Measurements from ENCODE around the gene ATP2A2. TPM values are rescaled to one million over a fixed set of nuclear protein-coding genes. Genes with fewer than 3 reads are reported as not detected.

Gene ATP2A2
- total RNA-seq, 6 experiments from 2014 or later = 95.6 to 155 (median 113) TPM

DNA sequence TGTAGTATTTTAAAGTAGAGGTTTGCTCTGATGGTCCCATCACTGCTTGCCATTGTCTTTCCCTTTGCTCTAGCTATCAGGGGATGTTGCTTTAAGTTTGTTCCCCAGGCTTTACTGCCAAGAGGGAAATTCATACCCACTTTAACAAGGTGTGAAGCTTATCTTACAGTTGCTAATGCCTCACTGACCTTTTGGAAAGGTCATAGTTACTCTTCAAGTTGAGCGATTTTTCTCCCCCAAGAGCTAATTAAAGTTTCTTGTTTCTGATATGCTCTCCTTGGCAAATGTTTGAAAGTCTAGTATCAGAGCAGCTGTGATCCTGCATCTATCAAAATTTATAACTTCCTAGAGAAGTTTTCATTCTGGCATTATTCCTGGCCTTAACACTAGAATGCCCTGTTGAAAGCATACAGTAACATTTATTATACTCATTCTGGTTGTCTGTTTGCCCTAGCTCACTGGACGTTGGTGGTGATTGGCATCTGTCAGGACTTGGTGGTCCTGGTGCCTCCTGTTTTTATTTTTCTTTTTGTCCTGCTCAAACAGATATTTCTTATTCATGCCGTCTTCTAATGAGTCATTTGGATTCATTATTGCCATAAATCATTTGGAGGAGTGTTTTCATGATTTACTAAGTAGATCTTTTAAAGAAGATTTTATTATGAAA is 8.1 kb downstream of the ATP2A2 start:
- TF ChIP-seq POLR2A (IDR thresholded peaks at IDR 0.05) = no peak
- TF ChIP-seq, protein P1, sequence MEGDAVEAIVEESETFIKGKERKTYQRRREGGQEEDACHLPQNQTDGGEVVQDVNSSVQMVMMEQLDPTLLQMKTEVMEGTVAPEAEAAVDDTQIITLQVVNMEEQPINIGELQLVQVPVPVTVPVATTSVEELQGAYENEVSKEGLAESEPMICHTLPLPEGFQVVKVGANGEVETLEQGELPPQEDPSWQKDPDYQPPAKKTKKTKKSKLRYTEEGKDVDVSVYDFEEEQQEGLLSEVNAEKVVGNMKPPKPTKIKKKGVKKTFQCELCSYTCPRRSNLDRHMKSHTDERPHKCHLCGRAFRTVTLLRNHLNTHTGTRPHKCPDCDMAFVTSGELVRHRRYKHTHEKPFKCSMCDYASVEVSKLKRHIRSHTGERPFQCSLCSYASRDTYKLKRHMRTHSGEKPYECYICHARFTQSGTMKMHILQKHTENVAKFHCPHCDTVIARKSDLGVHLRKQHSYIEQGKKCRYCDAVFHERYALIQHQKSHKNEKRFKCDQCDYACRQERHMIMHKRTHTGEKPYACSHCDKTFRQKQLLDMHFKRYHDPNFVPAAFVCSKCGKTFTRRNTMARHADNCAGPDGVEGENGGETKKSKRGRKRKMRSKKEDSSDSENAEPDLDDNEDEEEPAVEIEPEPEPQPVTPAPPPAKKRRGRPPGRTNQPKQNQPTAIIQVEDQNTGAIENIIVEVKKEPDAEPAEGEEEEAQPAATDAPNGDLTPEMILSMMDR (IDR thresholded peaks at IDR 0.05) = no peak
- Histone ChIP-seq H3K4me3 (no peak overlapping the region), H3K27ac (no peak overlapping the region), H3K27me3 (no peaks in the 10 kb centered on the region), H3K4me1 (peaks cover 0 to 35% (median 12%) of the 10 kb centered on the region in 4 donors), H3K9me3 (no peaks in the 10 kb centered on the region), H3K36me3 (peaks cover 10 to 74% (median 31%) of the 10 kb centered on the region in 4 donors)
- DNase-seq (no peak), ATAC-seq (no peak)
- intact Hi-C loops (cut with DNase I) = loop anchor here in 1 of 2 donors (10.0 kb wide), 2 partner anchors 56 to 184 kb away; no protein-coding TSS in a partner anchor
- 58% methylated on average over 3 of the region's 3 CpGs for WGBS (ENCODE audit: insufficient coverage, low coverage, low lambda C conversion rate, missing lambda C conversion rate)

DNA sequence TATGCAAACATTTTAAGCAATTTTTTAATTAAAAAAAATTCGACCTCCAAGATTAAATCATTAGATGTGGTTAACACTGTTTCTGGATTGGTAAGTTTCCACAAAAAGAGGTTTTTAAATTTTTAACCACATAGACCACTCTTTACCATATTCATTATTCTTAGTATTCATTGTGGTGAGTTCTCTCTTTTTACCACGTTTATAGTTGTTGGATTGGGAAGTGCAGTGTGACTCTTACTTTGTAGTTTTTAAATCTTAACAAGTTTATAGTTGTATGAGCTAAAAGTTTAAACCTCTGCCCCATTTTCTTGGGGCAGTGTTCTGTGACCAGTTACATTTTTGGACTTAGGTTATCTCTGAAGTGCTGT is 8.6 kb downstream of the ATP2A2 start:
- peaks cover 10 to 79% (median 34%) of the 10 kb centered on the region in 4 donors for H3K36me3 ChIP-seq
- TF ChIP-seq, protein P1 (IDR thresholded peaks at IDR 0.05) = no peak
- TF ChIP-seq POLR2A (IDR thresholded peaks at IDR 0.05) = no peak
- H3K27ac ChIP-seq = no peak overlapping the region
- no peak for DNase-seq
- no peaks in the 10 kb centered on the region for H3K9me3 ChIP-seq
- intact Hi-C loops (cut with DNase I) = loop anchor here in 1 of 2 donors (10.0 kb wide), 2 partner anchors 55 to 185 kb away; no protein-coding TSS in a partner anchor
- H3K27me3 ChIP-seq = no peaks in the 10 kb centered on the region
- ATAC-seq = no peak
- WGBS (ENCODE audit: insufficient coverage, low coverage, low lambda C conversion rate, missing lambda C conversion rate) = 12% methylated on average over 2 of the region's 2 CpGs
- no peak overlapping the region for H3K4me3 ChIP-seq
- peaks cover 0 to 30% (median 10%) of the 10 kb centered on the region in 4 donors for H3K4me1 ChIP-seq

DNA sequence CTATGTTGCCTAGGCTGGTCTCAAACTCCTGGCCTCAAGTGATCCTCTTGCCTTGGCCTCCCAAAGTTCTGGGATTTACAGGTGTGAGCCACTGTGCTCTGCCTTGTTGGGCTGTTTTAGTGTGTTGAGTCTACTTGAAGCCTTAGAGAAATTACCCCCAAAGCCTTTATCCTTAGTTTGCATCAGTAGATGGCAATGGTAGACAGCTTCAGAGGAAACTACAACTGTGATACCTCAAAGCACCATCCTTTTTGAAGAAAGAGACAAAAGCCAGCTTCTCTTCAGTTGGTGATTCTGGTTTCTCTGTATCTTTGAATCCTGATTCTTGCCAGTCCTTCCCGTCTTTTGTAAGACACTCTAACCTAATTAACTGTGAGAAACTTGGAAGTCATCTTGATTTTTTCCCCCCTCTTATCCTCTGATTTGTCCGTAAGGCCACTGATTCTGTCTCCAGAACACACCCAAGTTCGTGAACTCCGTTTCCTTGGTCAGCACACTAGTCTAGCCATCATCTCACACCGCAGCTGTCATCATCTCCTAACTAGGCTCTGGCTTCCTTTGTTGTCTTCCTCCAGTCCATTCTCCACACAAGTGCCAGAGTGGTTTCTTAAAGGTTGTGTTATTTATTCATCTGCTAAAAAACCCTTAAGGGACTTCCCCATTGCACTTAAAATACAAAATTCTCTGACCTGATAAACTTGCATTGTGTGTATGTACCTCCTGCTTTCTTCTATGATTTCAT is 20.2 kb downstream of the ATP2A2 start:
- H3K4me1 ChIP-seq = peaks cover 0 to 16% (median 7%) of the 10 kb centered on the region in 4 donors
- DNase-seq (no peak), ATAC-seq (peak in 1 of 4 donors; percentile 18)
- no peaks in the 10 kb centered on the region for H3K9me3 ChIP-seq
- peaks cover 14 to 87% (median 42%) of the 10 kb centered on the region in 4 donors for H3K36me3 ChIP-seq
- WGBS (ENCODE audit: insufficient coverage, low coverage, low lambda C conversion rate, missing lambda C conversion rate) = 56% methylated on average over 5 of the region's 5 CpGs
- TF ChIP-seq, protein P1 (IDR thresholded peaks at IDR 0.05) = no peak
- intact Hi-C loops (cut with DNase I) = no loop called here
- no peaks in the 10 kb centered on the region for H3K27me3 ChIP-seq
- H3K4me3 ChIP-seq = no peak overlapping the region
- no peak overlapping the region for H3K27ac ChIP-seq

- peaks cover 0 to 23% (median 9%) of the 10 kb centered on the region in 4 donors for H3K4me1 ChIP-seq
Observed at GRCh38 chr12:110304061-110304551, 23.1 kb downstream of the ATP2A2 start.

More at GRCh38 chr12:110304061-110304551, 23.1 kb downstream of the ATP2A2 start:
- intact Hi-C loops (cut with DNase I) = no loop called here
- no peaks in the 10 kb centered on the region for H3K27me3 ChIP-seq
- no peak for TF ChIP-seq POLR2A (IDR thresholded peaks at IDR 0.05)
- TF ChIP-seq, protein P1 (IDR thresholded peaks at IDR 0.05) = no peak
- H3K36me3 ChIP-seq = peaks cover 3 to 58% (median 24%) of the 10 kb centered on the region in 4 donors
- 33% methylated on average over 4 of the region's 4 CpGs for WGBS (ENCODE audit: insufficient coverage, low coverage, low lambda C conversion rate, missing lambda C conversion rate)
- DNase-seq (no peak), ATAC-seq (no peak)
- no peaks in the 10 kb centered on the region for H3K9me3 ChIP-seq
- H3K4me3 ChIP-seq = no peak overlapping the region
- no peak overlapping the region for H3K27ac ChIP-seq

All from right lobe of liver (tissue), 6 donors.